Measurements from ENCODE around the gene GIGYF2. TPM values are rescaled to one million over a fixed set of nuclear protein-coding genes. Genes with fewer than 3 reads are reported as not detected.
"Not testable (repeated sequence)": the region's sequence is repeated elsewhere in the genome, so short reads cannot be mapped to it uniquely, and the experiment has no call there.

Gene GIGYF2
- polyA plus RNA-seq, 1 experiment: 34.6 TPM

DNA sequence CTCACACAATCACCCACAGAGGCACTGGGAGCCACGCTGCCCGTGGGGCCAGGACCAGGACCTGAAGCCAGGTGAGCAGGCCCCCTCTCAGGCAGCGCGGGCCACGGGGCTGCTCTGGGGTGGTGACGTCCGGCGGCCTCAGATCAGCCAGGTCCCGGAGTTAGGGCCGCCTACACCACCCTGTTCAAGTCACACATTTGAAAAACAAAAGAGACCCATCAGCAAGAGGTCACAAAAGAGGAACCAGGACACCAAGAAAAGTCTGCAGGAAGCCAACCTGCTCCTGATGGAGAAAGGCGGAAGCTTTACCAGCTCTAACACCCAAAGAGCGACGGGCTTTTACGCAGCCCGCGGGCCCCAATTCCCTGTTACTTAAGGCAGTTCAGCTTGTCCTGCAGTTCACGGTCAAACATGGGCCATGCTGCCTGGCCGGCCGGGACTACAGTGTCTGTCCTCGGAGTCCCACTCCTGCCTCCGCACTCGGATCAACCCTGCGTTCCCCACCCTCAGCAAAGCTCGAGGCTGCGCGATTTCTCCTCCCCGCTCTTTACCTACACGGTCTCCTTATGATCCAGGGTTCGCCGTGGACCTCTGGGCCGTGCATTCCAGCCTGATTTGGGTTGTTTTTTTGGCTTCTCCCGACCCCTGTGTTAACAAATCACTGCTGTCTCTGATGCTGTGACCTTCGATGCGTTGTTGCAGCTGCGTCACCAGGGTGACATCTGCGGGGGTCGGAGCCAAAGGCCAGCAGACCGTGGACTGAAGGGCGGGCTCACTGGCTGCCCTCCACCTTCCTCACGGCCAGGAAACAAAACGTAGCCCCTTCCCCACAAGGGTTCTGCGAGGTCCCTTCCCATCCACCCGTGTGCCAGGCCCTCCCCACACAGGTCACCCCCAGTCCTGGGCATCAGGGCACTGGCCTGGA, 203.9 kb downstream of the GIGYF2 start:
- no peak overlapping the region for H3K4me3 ChIP-seq (ENCODE audit: low read depth, low read length)
- TF ChIP-seq, protein P1, sequence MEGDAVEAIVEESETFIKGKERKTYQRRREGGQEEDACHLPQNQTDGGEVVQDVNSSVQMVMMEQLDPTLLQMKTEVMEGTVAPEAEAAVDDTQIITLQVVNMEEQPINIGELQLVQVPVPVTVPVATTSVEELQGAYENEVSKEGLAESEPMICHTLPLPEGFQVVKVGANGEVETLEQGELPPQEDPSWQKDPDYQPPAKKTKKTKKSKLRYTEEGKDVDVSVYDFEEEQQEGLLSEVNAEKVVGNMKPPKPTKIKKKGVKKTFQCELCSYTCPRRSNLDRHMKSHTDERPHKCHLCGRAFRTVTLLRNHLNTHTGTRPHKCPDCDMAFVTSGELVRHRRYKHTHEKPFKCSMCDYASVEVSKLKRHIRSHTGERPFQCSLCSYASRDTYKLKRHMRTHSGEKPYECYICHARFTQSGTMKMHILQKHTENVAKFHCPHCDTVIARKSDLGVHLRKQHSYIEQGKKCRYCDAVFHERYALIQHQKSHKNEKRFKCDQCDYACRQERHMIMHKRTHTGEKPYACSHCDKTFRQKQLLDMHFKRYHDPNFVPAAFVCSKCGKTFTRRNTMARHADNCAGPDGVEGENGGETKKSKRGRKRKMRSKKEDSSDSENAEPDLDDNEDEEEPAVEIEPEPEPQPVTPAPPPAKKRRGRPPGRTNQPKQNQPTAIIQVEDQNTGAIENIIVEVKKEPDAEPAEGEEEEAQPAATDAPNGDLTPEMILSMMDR (IDR thresholded peaks at IDR 0.05; ENCODE audit: low read depth, low read length): no peak
- POLR2A ChIA-PET: no interaction called here
- H3K9me3 ChIP-seq (ENCODE audit: control insufficient read depth, insufficient read depth, low read length): no peaks in the 10 kb centered on the region; the same call in 1 of the 2 replicates
- peak overlapping the region; percentile 83 for H3K27ac ChIP-seq (ENCODE audit: low read depth, low read length)
- no peak for DNase-seq (ENCODE audit: low read depth, low spot score)
- CTCF ChIA-PET: interaction anchor here (0.6 kb wide), 1 partner anchor 127 kb away, joined by 3 read pairs; no protein-coding TSS in a partner anchor
- H3K27me3 ChIP-seq (ENCODE audit: control insufficient read depth, insufficient read depth, low read length): no peaks in the 10 kb centered on the region

DNA sequence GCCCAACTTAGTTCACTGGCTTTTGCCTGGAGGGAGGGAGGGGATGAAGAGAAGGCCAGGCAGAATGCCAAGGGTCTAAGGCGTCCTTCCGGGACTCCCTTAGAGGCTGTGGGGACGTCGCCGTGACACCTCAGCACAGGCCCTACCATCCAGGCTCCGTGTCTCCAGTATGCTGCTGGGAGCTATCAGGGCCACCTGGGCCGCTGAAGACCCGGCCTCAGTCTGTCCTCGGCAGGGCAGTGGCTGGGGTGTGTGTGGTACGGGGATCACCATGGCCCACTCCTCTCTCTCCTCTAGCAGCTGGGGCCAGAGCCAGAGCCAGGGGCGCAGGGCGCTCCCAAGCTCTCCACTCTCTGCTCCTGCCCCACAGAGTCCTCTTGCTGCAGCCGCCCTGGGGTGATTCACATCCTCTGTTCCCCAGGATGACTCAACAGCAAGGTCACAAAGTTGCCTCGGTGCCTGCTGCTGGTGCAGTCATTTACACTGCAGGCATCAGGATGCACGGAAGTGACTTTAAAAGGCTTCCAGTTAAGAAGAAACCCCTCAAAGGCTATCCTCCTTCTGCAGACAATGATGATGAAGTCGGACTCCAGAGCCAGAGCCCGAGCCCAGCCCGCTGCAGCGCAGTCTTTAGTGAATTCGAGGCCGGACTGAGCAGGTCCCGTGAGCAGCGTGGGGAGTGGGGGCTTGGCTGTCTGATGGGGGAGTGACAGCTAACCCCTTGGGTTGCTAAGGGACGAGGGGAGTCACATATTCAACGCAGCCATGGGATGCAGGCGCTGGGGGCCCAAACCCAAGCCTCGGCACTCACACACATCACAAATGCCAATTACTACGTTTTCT, 204.8 kb downstream of the GIGYF2 start:
- ChIA-PET CTCF (interaction anchor here (1.2 kb wide), 1 partner anchor 151 kb away, joined by 3 read pairs; no protein-coding TSS in a partner anchor), POLR2A (no interaction called here)
- no peak overlapping the region for H3K4me3 ChIP-seq (ENCODE audit: low read depth, low read length)
- no peaks in the 10 kb centered on the region for H3K27me3 ChIP-seq (ENCODE audit: control insufficient read depth, insufficient read depth, low read length)
- TF ChIP-seq, protein P1 (IDR thresholded peaks at IDR 0.05; ENCODE audit: low read depth, low read length): no peak
- no peaks in the 10 kb centered on the region; the same call in 1 of the 2 replicates for H3K9me3 ChIP-seq (ENCODE audit: control insufficient read depth, insufficient read depth, low read length)
- peak overlapping the region; percentile 83 for H3K27ac ChIP-seq (ENCODE audit: low read depth, low read length)
- DNase-seq (ENCODE audit: low read depth, low spot score): peak; percentile 57

DNA sequence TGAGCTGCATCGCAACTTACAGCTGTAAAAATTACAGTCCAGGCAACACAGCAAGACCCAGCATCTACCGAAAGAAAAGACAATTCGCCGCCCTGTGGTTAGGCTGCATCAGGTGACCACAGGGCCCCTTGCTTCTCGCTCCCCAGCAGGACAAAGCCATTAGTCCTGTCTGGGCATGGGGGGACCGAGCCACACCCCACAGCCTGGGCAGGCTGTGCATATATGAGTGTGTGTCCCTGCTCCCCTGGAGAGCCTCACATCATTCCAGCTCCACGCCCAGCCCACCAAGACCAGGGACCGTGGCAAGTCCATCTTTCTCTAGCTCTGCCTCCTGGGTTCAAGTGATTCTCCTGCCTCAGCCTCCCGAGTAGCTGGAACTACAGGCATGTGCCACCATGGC, 206.9 kb downstream of the GIGYF2 start:
- TF ChIP-seq, protein P1 (IDR thresholded peaks at IDR 0.05; ENCODE audit: low read depth, low read length): no peak
- Histone ChIP-seq H3K27me3 (ENCODE audit: control insufficient read depth, insufficient read depth, low read length) (no peaks in the 10 kb centered on the region), H3K9me3 (ENCODE audit: control insufficient read depth, insufficient read depth, low read length) (no peaks in the 10 kb centered on the region; the same call in 1 of the 2 replicates), H3K27ac (ENCODE audit: low read depth, low read length) (no peak overlapping the region), H3K4me3 (ENCODE audit: low read depth, low read length) (no peak overlapping the region)
- no peak for DNase-seq (ENCODE audit: low read depth, low spot score)
- CTCF ChIA-PET: no interaction called here
- POLR2A ChIA-PET: no interaction called here

DNA sequence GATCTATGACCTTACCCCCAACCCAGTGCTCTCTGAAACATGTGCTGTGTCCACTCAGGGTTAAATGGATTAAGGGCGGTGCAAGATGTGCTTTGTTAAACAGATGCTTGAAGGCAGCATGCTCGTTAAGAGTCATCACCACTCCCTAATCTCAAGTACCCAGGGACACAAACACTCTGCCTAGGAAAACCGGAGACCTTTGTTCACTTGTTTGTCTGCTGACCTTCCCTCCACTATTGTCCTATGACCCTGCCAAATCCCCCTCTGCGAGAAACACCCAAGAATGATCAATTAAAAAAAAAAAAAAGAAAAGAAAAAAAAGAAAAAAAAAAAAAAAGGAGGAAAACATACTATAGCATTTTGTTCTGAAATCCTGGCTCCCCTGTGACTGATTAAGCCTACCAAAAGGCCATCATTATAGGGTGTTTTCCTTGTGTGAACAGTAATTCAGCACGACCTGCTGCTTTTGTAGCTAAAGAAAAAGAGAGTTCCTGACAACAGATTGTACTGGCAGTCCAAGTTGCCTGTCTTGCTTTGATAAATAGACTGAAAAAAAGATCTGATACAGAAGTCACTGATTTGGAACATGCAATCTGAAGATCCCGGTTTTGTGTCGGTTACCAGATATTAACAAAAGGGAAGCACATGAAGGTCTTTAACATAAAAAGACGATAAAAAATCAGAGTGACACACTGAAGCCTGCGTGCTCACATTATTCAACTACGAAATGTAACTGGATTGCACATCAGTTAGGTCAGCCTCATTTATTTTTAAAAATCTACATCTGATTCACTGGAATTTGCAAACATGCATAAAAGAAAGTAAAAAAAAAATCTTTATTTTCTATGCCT, 210.0 kb downstream of the GIGYF2 start:
- H3K4me3 ChIP-seq (ENCODE audit: low read depth, low read length); H3K9me3 ChIP-seq (ENCODE audit: control insufficient read depth, insufficient read depth, low read length); H3K27me3 ChIP-seq (ENCODE audit: control insufficient read depth, insufficient read depth, low read length); DNase-seq (ENCODE audit: low read depth, low spot score); H3K27ac ChIP-seq (ENCODE audit: low read depth, low read length); CTCF ChIA-PET; POLR2A ChIA-PET: not testable (repeated sequence)

DNA sequence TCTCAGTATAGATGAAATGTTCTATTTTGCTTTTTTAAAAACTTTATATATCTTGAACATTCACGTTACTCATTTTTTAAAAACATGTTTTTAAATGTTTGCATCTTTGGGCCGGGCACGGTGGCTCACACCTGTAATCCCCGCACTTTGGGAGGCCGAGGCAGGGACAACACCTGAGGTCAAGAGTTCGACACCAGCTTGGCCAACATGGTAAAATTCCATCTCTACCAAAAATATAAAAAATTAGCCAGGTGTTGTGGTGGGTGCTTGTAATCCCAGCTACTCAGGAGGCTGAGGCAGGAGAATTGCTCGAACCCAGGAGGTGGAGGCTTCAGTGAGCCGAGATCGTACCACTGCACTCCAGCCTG, 210.6 kb downstream of the GIGYF2 start:
- POLR2A ChIA-PET; H3K27ac ChIP-seq (ENCODE audit: low read depth, low read length); H3K9me3 ChIP-seq (ENCODE audit: control insufficient read depth, insufficient read depth, low read length); H3K27me3 ChIP-seq (ENCODE audit: control insufficient read depth, insufficient read depth, low read length); CTCF ChIA-PET; H3K4me3 ChIP-seq (ENCODE audit: low read depth, low read length); DNase-seq (ENCODE audit: low read depth, low spot score): not testable (repeated sequence)

Measured in AG04450 (cell line).